Bronchial smooth muscle cell (primary cell): ENCODE results near the gene SRCAP. TPM values are rescaled to one million over a fixed set of nuclear protein-coding genes. Genes with fewer than 3 reads are reported as not detected.

Experiments used
- total RNA-seq: library from RNA; depleted of rRNA; stranded (reverse); fragments of >200 nt; gene quantifications from 2 replicates; pipeline ENCODE4 v1.2.1, GENCODE V29; 2014

The SRCAP gene
- total RNA-seq: 13.7 and 16.5 TPM in 2 replicates

DNA sequence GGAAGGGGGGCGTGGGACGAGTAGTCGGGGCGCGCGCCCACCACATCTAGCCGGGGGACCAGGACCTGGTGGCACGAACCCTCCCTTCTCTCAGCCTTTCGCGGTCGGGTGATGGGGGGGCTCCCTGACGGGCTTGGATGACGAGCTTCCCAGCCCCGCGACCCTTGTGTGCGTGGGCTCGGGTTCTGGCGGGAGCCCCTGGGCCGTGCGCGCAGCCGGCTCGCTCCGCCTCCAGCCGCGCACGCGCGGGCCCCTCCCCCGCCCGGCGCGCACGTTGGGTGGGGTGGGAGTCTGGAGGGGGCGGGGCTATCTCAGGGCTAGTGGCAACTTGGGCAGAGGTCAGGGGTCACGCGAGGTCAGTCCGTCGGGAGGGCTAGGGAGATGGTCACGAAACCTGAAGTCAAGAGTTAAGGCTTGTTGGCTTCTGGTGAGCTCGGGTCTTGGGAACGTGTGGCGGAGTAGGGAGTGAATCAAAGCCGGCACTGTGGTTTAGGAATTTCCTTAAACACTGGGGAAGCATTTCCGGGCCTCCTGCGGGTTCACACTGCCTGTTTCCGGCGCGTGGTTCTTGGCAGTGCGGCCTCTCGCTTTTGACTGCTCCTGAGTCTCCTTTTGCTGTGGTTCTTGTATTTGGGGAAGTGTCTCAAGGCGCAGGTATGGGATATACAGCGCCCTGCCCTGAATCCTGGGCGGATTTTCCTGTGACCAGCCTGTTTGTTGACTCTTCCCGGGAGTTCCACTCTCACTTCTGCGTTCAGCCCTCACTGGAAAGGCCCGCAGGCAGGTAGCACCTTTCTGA, at the start of gene SRCAP:
Gene SRCAP, plus strand, starts transcription at position 356 of the 799 bp plus-strand sequence. CDS start 1,654 bp downstream, outside the sequence.

DNA sequence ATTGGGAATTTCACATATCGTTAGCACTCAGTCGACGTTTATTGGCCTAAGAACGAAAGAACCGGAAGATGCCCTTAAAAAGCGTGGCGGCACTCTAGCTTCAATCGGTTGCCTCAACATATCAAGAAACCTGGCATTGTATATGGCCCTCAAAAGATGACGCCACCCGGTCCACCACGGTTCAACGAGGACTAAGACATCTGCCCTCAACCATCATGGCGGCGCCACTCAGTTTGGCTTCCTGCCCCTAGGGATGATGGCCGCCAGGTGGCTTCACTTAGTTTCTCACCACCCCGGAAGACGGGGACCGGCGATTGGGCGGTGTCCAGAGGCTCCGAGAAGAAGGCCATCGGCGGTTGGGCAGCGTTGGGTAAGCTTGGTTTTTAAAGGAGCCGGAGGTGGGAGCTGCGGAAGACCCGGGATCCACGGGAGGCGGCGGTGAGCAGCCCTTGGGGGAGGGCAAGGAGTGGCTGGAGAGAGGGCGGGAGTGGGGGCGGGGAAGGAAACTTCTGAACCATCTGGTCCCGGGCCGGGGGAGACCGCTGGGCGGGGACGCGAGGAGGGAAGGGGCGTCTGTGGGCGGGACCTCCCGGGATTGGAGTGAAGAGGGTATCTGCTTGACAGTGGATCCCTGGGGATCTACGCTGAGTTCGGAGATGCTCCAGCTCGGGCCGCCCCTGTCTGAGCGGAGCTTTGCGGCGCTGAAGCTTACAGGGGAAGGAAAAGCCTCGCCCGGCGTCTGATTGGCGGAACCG, 48.4 kb upstream of the SRCAP start, which contains the start of gene PRR14:
Gene PRR14, plus strand, starts transcription at position 592 of the 755 bp plus-strand sequence. CDS start 686 bp downstream, outside the sequence.

DNA sequence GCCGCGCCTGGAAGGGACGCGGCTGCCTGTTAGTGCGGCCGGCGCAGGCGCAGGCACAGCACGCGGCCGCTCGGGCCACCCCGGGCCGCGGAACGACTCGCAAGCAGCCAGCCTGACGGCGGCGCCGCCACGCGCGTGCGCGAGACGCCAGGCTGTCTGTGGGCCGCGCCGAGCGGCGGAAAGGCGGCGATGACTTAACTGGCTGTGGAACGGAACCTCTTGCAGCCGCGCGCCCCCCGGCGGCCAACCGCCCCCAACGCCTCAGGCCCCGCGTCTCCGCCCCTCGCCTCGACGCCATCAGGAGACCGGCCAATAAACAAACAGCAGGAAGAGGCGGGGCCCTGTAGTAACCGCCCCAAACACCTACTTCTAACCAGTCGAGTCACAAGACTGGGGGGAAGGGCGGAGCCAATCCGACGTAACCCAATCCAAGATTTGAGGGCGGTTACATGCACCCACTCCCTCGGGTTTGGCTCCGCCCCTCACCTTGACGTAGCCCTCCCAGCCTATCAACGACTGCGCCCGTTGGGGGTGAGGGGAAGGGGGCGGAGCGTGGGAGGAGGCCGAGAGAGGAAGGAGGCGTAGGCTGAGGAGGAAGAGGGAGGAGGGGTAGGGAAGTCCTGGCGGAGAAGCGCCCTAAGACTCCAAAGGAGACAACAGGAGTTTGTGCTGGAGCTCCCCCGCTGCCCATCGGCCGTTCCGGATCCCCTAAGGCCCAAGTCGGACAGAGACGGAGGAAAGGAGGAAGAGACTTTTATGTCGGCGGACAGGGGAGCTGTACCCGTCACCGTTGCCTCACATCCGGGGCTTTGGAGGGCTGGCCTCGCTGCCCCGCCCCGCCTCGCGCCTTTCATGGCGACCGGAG, 40.9 kb upstream of the SRCAP start, which contains the start of gene FBRS:
Gene FBRS, plus strand, starts transcription at position 566 of the 865 bp plus-strand sequence. CDS start 1,088 bp downstream, outside the sequence.

DNA sequence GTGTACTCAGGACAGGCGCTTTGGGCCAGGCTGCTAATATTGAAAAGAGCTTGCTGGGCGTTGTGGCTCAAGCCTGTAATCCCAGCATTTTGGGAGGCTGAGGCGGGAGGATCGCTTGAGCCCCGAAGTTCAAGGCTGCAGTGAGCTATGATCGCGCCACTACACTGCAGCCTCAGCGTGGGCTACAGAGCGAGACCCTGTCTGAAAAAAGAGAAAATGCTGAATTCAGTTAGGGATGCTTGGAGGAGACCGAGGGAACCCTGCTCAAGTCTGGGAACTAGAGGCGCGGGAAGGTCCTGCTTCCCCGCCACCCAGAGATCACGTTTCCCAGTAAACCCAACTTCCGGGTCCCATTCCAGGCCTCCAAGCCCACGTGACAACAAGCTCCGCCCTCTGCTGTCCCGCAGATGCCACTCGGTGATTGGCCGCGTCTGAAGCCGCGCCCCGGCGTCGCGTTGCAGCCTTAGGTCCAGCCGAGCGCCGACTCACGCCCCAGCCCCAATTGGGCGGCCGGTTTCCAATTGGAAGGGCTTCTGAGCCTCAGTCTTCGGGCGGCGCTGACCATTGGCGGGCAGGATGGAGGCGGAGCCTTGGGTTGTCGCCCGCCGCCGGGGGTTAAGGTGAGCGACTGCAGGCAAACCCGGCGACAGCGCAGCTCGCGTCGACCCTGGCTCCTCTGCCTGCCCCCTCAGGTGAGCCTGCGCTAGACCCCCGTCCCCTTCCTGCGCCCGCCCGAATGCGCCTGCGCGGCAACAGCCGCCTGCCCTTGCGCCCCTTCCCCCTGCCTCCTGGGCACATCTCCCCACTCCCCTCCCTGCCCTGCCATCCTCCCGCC, 49.0 kb downstream of the SRCAP start, which contains the start of gene PHKG2:
Gene PHKG2, plus strand, starts transcription at position 627 of the 835 bp plus-strand sequence. CDS start 396 bp downstream, outside the sequence.

DNA sequence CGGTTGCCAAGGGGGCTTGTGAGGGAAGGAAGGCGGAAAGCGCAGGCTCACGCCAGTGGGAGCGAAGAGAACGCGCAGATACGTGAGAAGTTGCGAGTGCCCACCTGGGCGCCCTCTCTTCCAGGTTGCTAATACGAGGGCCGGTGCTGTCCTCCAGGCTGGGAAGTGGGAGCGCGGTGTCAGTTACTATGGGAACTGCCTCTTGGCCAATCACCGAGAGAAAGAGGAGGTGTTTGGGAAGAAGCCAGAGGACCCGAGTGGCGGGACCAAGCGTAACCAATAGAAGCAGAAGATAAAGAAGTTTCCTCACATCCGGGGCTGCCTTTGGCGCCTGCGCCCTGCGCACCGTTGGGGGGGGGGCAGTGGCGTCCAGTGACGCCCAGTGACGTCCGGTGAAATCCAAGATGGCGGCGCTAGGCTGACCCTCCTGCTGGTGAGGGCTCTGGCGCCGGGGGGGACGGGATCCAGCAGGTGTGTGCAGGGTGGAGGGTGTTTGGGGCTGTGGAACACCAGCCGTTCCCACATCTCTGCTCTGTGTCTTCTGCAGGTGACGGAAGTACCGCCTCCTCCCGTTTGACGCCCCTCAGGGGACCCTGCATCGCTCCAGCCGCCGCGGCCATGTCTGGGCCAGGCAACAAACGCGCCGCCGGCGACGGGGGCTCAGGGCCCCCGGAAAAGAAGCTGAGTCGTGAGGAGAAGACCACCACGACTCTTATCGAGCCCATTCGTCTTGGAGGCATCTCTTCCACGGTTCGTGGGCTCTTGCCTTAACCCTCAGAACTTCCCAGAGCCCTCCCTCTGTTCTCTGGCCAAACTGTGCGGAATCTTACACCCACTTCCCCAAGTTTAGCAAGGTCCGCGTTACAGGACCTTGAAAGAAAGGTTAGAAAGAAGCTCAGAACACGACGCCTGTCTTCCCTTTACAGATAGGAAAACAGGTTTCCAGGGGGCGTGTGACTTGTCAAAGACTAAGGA, 63.2 kb downstream of the SRCAP start, which contains the start of the genes CFAP119 and RNF40:
Gene CFAP119, minus strand, starts transcription at position 135 of the 975 bp plus-strand sequence. CDS start 314 bp downstream, outside the sequence.
Gene RNF40, plus strand, starts transcription at position 395 of the 975 bp plus-strand sequence. Its CDS starts 224 bp downstream, at position 619.

DNA sequence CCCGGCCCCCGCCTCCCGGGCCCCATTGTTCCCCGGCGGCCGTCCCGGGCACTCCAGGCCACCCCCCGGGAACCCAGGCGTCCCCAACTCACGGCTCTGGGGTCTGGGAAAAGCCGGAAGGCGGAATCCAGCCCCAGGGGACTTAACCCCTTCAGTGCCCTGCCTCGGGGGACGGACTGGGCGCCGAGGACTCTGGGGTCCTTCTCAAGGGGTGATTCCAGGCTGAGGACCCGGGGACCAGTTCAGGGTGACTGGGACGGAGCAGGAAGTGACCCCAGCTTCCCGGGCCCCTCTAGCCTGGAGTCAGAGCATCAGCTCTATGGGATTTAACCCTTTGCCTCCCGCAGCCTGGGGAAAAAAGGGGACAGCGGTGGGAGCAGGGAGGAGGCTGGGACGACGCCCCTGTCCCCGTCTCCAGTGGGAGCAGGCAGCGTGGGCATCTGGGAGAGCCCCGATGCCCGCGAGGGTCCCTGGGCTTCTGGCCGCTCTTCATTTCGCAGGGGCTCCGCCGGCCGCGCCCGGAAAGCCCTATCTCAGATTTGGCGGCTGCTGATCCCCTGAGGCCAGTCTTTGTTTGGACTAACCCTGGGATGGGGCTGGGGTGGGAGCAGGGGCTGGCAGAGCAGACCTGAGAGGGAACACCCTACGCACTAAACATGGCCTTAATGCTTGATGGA, 88.1 kb downstream of the SRCAP start, which contains the start of gene ZNF629:
Gene ZNF629, minus strand, starts transcription at position 270 of the 677 bp plus-strand sequence. CDS start 2,723 bp downstream, outside the sequence.

Other genes with a start within 250 kb of the SRCAP start
- not detected in 2 replicates for gene ITGAL, start 226.4 kb upstream of the SRCAP start, total RNA-seq
- gene ZNF768, start 172.6 kb upstream of the SRCAP start, total RNA-seq: 12.3 and 15.3 TPM in 2 replicates
- 4.2 and 6.3 TPM in 2 replicates for gene ZNF747, start 164.3 kb upstream of the SRCAP start, total RNA-seq
- gene ZNF764, start 140.8 kb upstream of the SRCAP start, total RNA-seq: 2.0 and 2.3 TPM in 2 replicates
- gene ZNF688, start 127.5 kb upstream of the SRCAP start, total RNA-seq: 5.8 and 13.6 TPM in 2 replicates
- gene ZNF785, start 113.5 kb upstream of the SRCAP start, total RNA-seq: 6.8 and 7.1 TPM in 2 replicates
- gene ZNF689, start 88.8 kb upstream of the SRCAP start, total RNA-seq: 2.5 and 2.7 TPM in 2 replicates
- 3.3 and 3.8 TPM in 2 replicates for gene PRR14, start 48.2 kb upstream of the SRCAP start, total RNA-seq
- gene FBRS, start 40.7 kb upstream of the SRCAP start, total RNA-seq: 10.2 and 12.5 TPM in 2 replicates
- 12.7 and 14.3 TPM in 2 replicates for gene PHKG2, start 49.3 kb downstream of the SRCAP start, total RNA-seq
- 0.69 and 1.6 TPM in 2 replicates for gene CFAP119, start 62.9 kb downstream of the SRCAP start, total RNA-seq
- gene RNF40, start 63.2 kb downstream of the SRCAP start, total RNA-seq: 54.0 and 56.0 TPM in 2 replicates
- gene ZNF629, start 88.0 kb downstream of the SRCAP start, total RNA-seq: 6.2 and 6.3 TPM in 2 replicates
- gene BCL7C, start 194.9 kb downstream of the SRCAP start, total RNA-seq: 19.3 and 38.3 TPM in 2 replicates
- 0.94 and 4.3 TPM in 2 replicates for gene CTF1, start 197.4 kb downstream of the SRCAP start, total RNA-seq
- 9.3 and 13.6 TPM in 2 replicates for gene FBXL19, start 224.4 kb downstream of the SRCAP start, total RNA-seq
- 42.8 and 43.8 TPM in 2 replicates for gene ORAI3, start 249.9 kb downstream of the SRCAP start, total RNA-seq